OCI-LY1 (cell line): Measurements from ENCODE around the gene FAM200A.
"Not testable (repeated sequence)": the region's sequence is repeated elsewhere in the genome, so short reads cannot be mapped to it uniquely, and the experiment has no call there.

Source experiments
- H2AFZ ChIP-seq: fragments of 200-600 bp; sonication (generic), shearing (Covaris generic); 2 replicates; pipeline ENCODE4 v1.6.0; 2014; ENCODE audit warnings: antibody characterized with exemption, mild to moderate bottlenecking, low read length
- H3F3A ChIP-seq: fragments of 200-600 bp; sonication (generic), shearing (Covaris generic); 2 replicates; pipeline ENCODE4 v1.6.0; 2014; ENCODE audit warnings: mild to moderate bottlenecking, antibody characterized with exemption, low read length, moderate library complexity; ENCODE audit not compliant: insufficient read depth
- H3K27ac ChIP-seq: fragments of 200-600 bp; sonication (generic); 2 replicates; pipeline ENCODE4 v1.5.1; 2014; ENCODE audit warnings: low read length, mixed run types, mild to moderate bottlenecking, low read depth; ENCODE audit not compliant: poor library complexity, severe bottlenecking
- H3K27me3 ChIP-seq: fragments of 200-600 bp; sonication (generic); 2 replicates; pipeline ENCODE4 v1.6.0; 2014; ENCODE audit warnings: antibody characterized with exemption, mild to moderate bottlenecking, low read length, moderate library complexity; ENCODE audit not compliant: insufficient read depth
- H3K36me3 ChIP-seq: fragments of 200-600 bp; sonication (generic); 2 replicates; pipeline ENCODE4 v1.6.1; 2014; ENCODE audit warnings: mild to moderate bottlenecking, antibody characterized with exemption, low read length, moderate library complexity, mixed read lengths; ENCODE audit not compliant: insufficient read depth
- H3K4me1 ChIP-seq: fragments of 200-600 bp; sonication (generic); 2 replicates; pipeline ENCODE4 v1.5.1; 2014; ENCODE audit warnings: mild to moderate bottlenecking, low read length, moderate library complexity; ENCODE audit not compliant: insufficient read depth, severe bottlenecking
- H3K4me2 ChIP-seq: fragments of 200-600 bp; sonication (generic), shearing (Covaris generic); 2 replicates; pipeline ENCODE4 v1.6.1; 2014; ENCODE audit warnings: low read length
- H3K4me3 ChIP-seq: fragments of 200-600 bp; sonication (generic); 2 replicates; pipeline ENCODE4 v1.5.1; 2014; ENCODE audit warnings: low read length, low read depth, mild to moderate bottlenecking, mixed read lengths; ENCODE audit not compliant: poor library complexity, severe bottlenecking
- H3K79me2 ChIP-seq: fragments of 200-600 bp; shearing (Covaris generic); 2 replicates; pipeline ENCODE4 v1.6.1; 2016; ENCODE audit warnings: mixed run types, low read length, mixed read lengths; ENCODE audit not compliant: insufficient read depth
- H3K9ac ChIP-seq: fragments of 200-600 bp; sonication (generic), shearing (Covaris generic); 2 replicates; pipeline ENCODE4 v1.6.1; 2014; ENCODE audit warnings: mild to moderate bottlenecking, low read length, mixed read lengths
- H3K9me2 ChIP-seq: fragments of 200-600 bp; sonication (generic), shearing (Covaris generic); 2 replicates; pipeline ENCODE4 v1.6.1; 2014; ENCODE audit warnings: low read depth, mild to moderate bottlenecking, low read length, mixed read lengths
- H3K9me3 ChIP-seq: fragments of 200-600 bp; shearing (Covaris generic); 2 replicates; pipeline ENCODE4 v1.6.1; 2014; ENCODE audit warnings: low read length, mixed read lengths
- H4K20me1 ChIP-seq: fragments of 200-600 bp; sonication (generic), shearing (Covaris generic); 2 replicates; pipeline ENCODE4 v1.6.0; 2016; ENCODE audit warnings: mild to moderate bottlenecking, low read length; ENCODE audit not compliant: insufficient read depth
- CTCF ChIP-seq: fragments of 200-600 bp; sonication (generic), shearing (Covaris generic); IDR thresholded peaks from 2 replicates; pipeline ENCODE4 v1.5.1; 2017; ENCODE audit warnings: mild to moderate bottlenecking, antibody characterized with exemption, low read length, moderate library complexity, mixed read lengths
- EZH2 ChIP-seq: fragments of 200-600 bp; sonication (generic), shearing (Covaris generic); IDR thresholded peaks from 2 replicates; pipeline ENCODE4 v1.8.0; 2017; ENCODE audit warnings: borderline replicate concordance, mixed run types, mild to moderate bottlenecking, antibody characterized with exemption, low read length, moderate library complexity, mixed read lengths

Gene FAM200A

GRCh38 chr7:99553039-99553438 lies 1.1 kb upstream of the FAM200A start:
- TF ChIP-seq EZH2 (no peak), CTCF (no peak)
- Histone ChIP-seq H3K4me2 (no peak overlapping the region), H3K9ac (no peak overlapping the region)

GRCh38 chr7:99551334-99551733 lies 580 bp downstream of the FAM200A start:
- Histone ChIP-seq H3F3A (peaks cover 4% of the 10 kb centered on the region; the same call in 1 of the 2 replicates), H3K36me3 (peaks cover 49% of the 10 kb centered on the region), H3K9ac (peak overlapping the region; percentile 87), H3K9me2 (no peaks in the 10 kb centered on the region), H3K27me3 (no peaks in the 10 kb centered on the region), H3K4me3 (peak overlapping the region; percentile 82), H2AFZ (no peak overlapping the region), H3K27ac (no peak overlapping the region), H3K9me3 (peaks cover 9% of the 10 kb centered on the region), H3K79me2 (peaks cover under 1% of the 10 kb centered on the region; the same call in 1 of the 2 replicates), H4K20me1 (no peaks in the 10 kb centered on the region), H3K4me1 (peaks cover 18% of the 10 kb centered on the region), H3K4me2 (peak overlapping the region; percentile 74)
- TF ChIP-seq CTCF: no peak

More at GRCh38 chr7:99553039-99553438, 1.1 kb upstream of the FAM200A start:
- Histone ChIP-seq H3K79me2 (peaks cover 17% of the 10 kb centered on the region), H3K36me3 (peaks cover 46% of the 10 kb centered on the region), H3K4me1 (peaks cover 28% of the 10 kb centered on the region), H3K9me2 (no peaks in the 10 kb centered on the region), H3K27me3 (no peaks in the 10 kb centered on the region), H3K9me3 (peaks cover 2% of the 10 kb centered on the region), H3K4me3 (no peak overlapping the region), H3F3A (no peaks in the 10 kb centered on the region), H4K20me1 (no peaks in the 10 kb centered on the region), H3K27ac (no peak overlapping the region), H2AFZ (no peak overlapping the region)

GRCh38 chr7:99549545-99549944 lies 2.4 kb downstream of the FAM200A start:
- not testable (repeated sequence) for H3K4me3 ChIP-seq, H3K9me3 ChIP-seq, H3K27me3 ChIP-seq, H2AFZ ChIP-seq, H4K20me1 ChIP-seq, H3K9ac ChIP-seq, H3F3A ChIP-seq, H3K79me2 ChIP-seq, H3K27ac ChIP-seq, H3K9me2 ChIP-seq, H3K4me2 ChIP-seq
- Histone ChIP-seq H3K36me3 (peaks cover 31% of the 10 kb centered on the region), H3K4me1 (peaks cover 18% of the 10 kb centered on the region)

- not testable (repeated sequence) for H3K9me2 ChIP-seq, H3K9ac ChIP-seq, H3K79me2 ChIP-seq, H3K4me3 ChIP-seq, H3K4me1 ChIP-seq, H3F3A ChIP-seq, H3K27ac ChIP-seq, H2AFZ ChIP-seq, H3K4me2 ChIP-seq, H4K20me1 ChIP-seq, H3K27me3 ChIP-seq
- H3K9me3 ChIP-seq: peaks cover 23% of the 10 kb centered on the region
- peaks cover 17% of the 10 kb centered on the region for H3K36me3 ChIP-seq
These were observed 6.6 kb downstream of the FAM200A start for GRCh38 chr7:99545308-99545707.
